HCT116 (cell line): Measurements from ENCODE around the gene PTS. TPM values are rescaled to one million over a fixed set of nuclear protein-coding genes. Genes with fewer than 3 reads are reported as not detected.

ENCODE experiments used
- ATAC-seq: fragments of 200-7000 bp; cut with Tn5 transposase; 2 replicates; pipeline ENCODE4 v1.9.1; 2020; ENCODE audit warnings: mild to moderate bottlenecking, moderate library complexity
- BruUV-seq: library from RNA; stranded (reverse); fragments of 400-500 nt; replicated peaks from 2 replicates; lab custom pipeline; 2021; lab: Mats Ljungman, UMichigan
- CTCF ChIA-PET: fragments of 300-600 bp; sonication (Branson Sonifier 250); formaldehyde crosslinking; loops from one replicate; lab custom pipeline; 2021; ENCODE audit warnings: antibody characterized with exemption; lab: Charles Lee
- POLR2A ChIA-PET: fragments of 300-600, 350-600 bp; sonication (Branson Sonifier 250); formaldehyde crosslinking; loops from one replicate; lab custom pipeline; 2021; ENCODE audit warnings: antibody characterized with exemption; lab: Charles Lee
- RAD21 ChIA-PET, 2 experiments: fragments of 300-600 bp; sonication (Branson Sonifier 250); formaldehyde crosslinking; loops; one replicate each; lab custom pipeline; 2023; ENCODE audit warnings: low total read pairs in 2 of 2; ENCODE audit not compliant: uncharacterized antibody in 2 of 2, unreplicated experiment in 2 of 2, low non-redundant PET in 1 of 2; lab: Charles Lee
- DNase-seq: peaks from one replicate; pipeline ENCODE4 v3.0.0-alpha.2; 2010; ENCODE audit warnings: low read depth, low spot score
- H2AFZ ChIP-seq: fragments of 200-600 bp; shearing (Covaris generic), sonication (generic); 2 replicates; pipeline ENCODE4 v1.6.1; 2017; ENCODE audit warnings: low read depth, mixed run types, mixed read lengths, antibody characterized with exemption, low read length; ENCODE audit not compliant: poor library complexity, severe bottlenecking
- H3K27ac ChIP-seq: 2 replicates; pipeline ENCODE4 v1.5.1; 2012; ENCODE audit warnings: low read depth, low read length
- H3K27me3 ChIP-seq: fragments of 200-600 bp; sonication (generic); 2 replicates; pipeline ENCODE4 v1.6.1; 2016; ENCODE audit warnings: mixed run types, low read length, mixed read lengths; ENCODE audit not compliant: insufficient read depth
- H3K36me3 ChIP-seq, 2 experiments: fragments of 200-500 bp in 1 of 2; fragments of 200-600 bp in 1 of 2; sonication (Bioruptor generic) in 1 of 2; sonication (generic) in 1 of 2; 2 replicates each; pipeline versions ENCODE4 v1.5.1 to v1.6.1; 2014 to 2016; ENCODE audit warnings: low read length in 2 of 2, inconsistent platforms in 1 of 2, mixed read lengths in 1 of 2, mixed run types in 1 of 2; ENCODE audit not compliant: insufficient read depth in 2 of 2, control insufficient read depth in 1 of 2
- H3K4me1 ChIP-seq, 2 experiments: fragments of 200-600 bp in 1 of 2; sonication (generic) in 1 of 2; 2 replicates each; pipeline versions ENCODE4 v1.5.1 to v1.6.1; 2012 to 2017; ENCODE audit warnings: low read length in 2 of 2, inconsistent platforms in 1 of 2, mild to moderate bottlenecking in 1 of 2, mixed read lengths in 1 of 2, mixed run types in 1 of 2, moderate library complexity in 1 of 2; ENCODE audit not compliant: insufficient read depth in 2 of 2, control insufficient read depth in 1 of 2
- H3K4me2 ChIP-seq: fragments of 200-600 bp; sonication (generic); 2 replicates; pipeline ENCODE4 v1.6.1; 2017; ENCODE audit warnings: mixed run types, low read length, mixed read lengths
- H3K4me3 ChIP-seq, 2 experiments: fragments of 200-600 bp in 1 of 2; sonication (generic) in 1 of 2; replicated peaks in 1 of 2; 2 replicates each; pipeline ENCODE4 v1.5.1; 2011 to 2016; ENCODE audit warnings: low read length in 2 of 2, control low read depth in 1 of 2, low read depth in 1 of 2, mild to moderate bottlenecking in 1 of 2, mixed read lengths in 1 of 2, mixed run types in 1 of 2
- H3K79me2 ChIP-seq: fragments of 200-600 bp; sonication (generic); 2 replicates; pipeline ENCODE4 v1.6.1; 2017; ENCODE audit warnings: mild to moderate bottlenecking, mixed run types, low read length, moderate library complexity, mixed read lengths; ENCODE audit not compliant: insufficient read depth
- H3K9ac ChIP-seq: fragments of 200-600 bp; sonication (generic); 2 replicates; pipeline ENCODE4 v1.6.1; 2016; ENCODE audit warnings: low read length, mixed read lengths
- H3K9me2 ChIP-seq: fragments of 200-600 bp; sonication (generic), shearing (Covaris generic); 2 replicates; pipeline ENCODE4 v1.6.1; 2017; ENCODE audit warnings: mixed run types, mild to moderate bottlenecking, moderate library complexity; ENCODE audit not compliant: insufficient read depth
- H3K9me3 ChIP-seq, 2 experiments: fragments of 200-500 bp in 1 of 2; fragments of 200-600 bp in 1 of 2; sonication (Bioruptor generic) in 1 of 2; sonication (generic) in 1 of 2; 2 replicates each; pipeline ENCODE4 v1.6.1; 2014 to 2017; ENCODE audit warnings: low read length in 2 of 2, mixed read lengths in 2 of 2, inconsistent platforms in 1 of 2, low read depth in 1 of 2, mild to moderate bottlenecking in 1 of 2, mixed run types in 1 of 2, moderate library complexity in 1 of 2; ENCODE audit not compliant: control insufficient read depth in 1 of 2, insufficient read depth in 1 of 2
- H4K20me1 ChIP-seq: fragments of 200-600 bp; sonication (generic), shearing (Covaris generic); 2 replicates; pipeline ENCODE4 v1.6.1; 2017; ENCODE audit warnings: mixed run types, mild to moderate bottlenecking, moderate library complexity; ENCODE audit not compliant: insufficient read depth
- CBX3 ChIP-seq: IDR thresholded peaks from 2 replicates; pipeline ENCODE4 v1.6.1; 2012; ENCODE audit warnings: low read depth
- CEBPB ChIP-seq: IDR thresholded peaks from 2 replicates; pipeline ENCODE4 v1.6.1; 2012; ENCODE audit warnings: low read depth
- FOSL1 ChIP-seq: IDR thresholded peaks from 2 replicates; pipeline ENCODE4 v1.6.1; 2012; ENCODE audit warnings: low read depth
- JUND ChIP-seq: IDR thresholded peaks from 2 replicates; pipeline ENCODE4 v1.6.1; 2012
- POLR2AphosphoS5 ChIP-seq: IDR thresholded peaks from 2 replicates; pipeline ENCODE4 v1.6.1; 2011; ENCODE audit warnings: mild to moderate bottlenecking, low read depth, low read length, moderate library complexity
- RAD21 ChIP-seq: IDR thresholded peaks from 2 replicates; pipeline ENCODE4 v1.6.1; 2012; ENCODE audit warnings: low read depth, mild to moderate bottlenecking
- SIN3A ChIP-seq: IDR thresholded peaks from 2 replicates; pipeline ENCODE4 v1.6.1; 2012; ENCODE audit warnings: low read depth
- SP1 ChIP-seq: IDR thresholded peaks from 2 replicates; pipeline ENCODE4 v1.6.1; 2012; ENCODE audit warnings: low read depth
- SRF ChIP-seq: IDR thresholded peaks from 2 replicates; pipeline ENCODE4 v1.6.1; 2012; ENCODE audit warnings: low read depth
- TCF7L2 ChIP-seq: IDR thresholded peaks from 2 replicates; pipeline ENCODE4 v1.7.0; 2011; ENCODE audit warnings: borderline replicate concordance, inconsistent platforms; ENCODE audit not compliant: insufficient read depth, insufficient read length; ENCODE audit errors: extremely low read depth
- ZFX ChIP-seq: fragments of 450-650 bp; IDR thresholded peaks from 2 replicates; pipeline ENCODE4 v1.6.1; 2017
- intact Hi-C: fragments of 100-400 bp; cut with micrococcal nuclease; formaldehyde crosslinking; loops from 2 replicates; pipeline ENCODE4 v1.10.0; 2022
- total RNA-seq: library from RNA; stranded (reverse); gene quantifications from one replicate; pipeline ENCODE4 v1.2.1, GENCODE V29; 2021; ENCODE audit not compliant: unreplicated experiment
- TF ChIP-seq, protein P1 (sequence below): IDR thresholded peaks from 2 replicates; pipeline ENCODE4 v1.6.1; 2012
- TF ChIP-seq, protein P2 (sequence below), 3 experiments: fragments of 200-600 bp in 1 of 3; sonication (generic) in 1 of 3; IDR thresholded peaks in 2 of 3; conservative IDR thresholded peaks in 1 of 3; 2 replicates each; pipeline ENCODE4 v1.5.1; 2012 to 2017; ENCODE audit warnings: low read depth in 2 of 3, low read length in 2 of 3, antibody characterized with exemption in 1 of 3, borderline replicate concordance in 1 of 3, control low read depth in 1 of 3, mild to moderate bottlenecking in 1 of 3, mixed read lengths in 1 of 3, mixed run types in 1 of 3, moderate library complexity in 1 of 3; ENCODE audit not compliant: insufficient read depth in 1 of 3

PTS gene
- total RNA-seq, 1 experiment from 2014 or later = 45.7 TPM

DNA sequence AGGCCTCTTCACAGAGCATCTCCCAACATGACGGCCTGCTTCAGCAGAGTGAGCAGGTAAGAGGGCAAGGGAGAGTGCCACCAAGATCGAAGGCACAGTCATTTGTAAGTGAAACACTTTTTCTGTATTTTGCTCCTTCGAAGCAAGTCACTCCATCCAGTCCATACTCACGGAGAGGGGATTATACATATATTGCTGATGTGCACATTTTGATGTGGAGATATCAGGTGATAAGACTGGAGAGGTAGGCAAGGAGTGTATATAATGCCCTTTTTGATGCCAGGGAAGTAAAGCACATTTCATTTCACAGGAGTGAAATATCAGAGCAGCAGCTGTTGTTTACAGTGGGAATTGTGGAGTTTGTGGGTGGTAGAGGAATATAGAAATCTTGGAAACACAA is 11.2 kb downstream of the PTS start:
- peaks cover 9 to 23% of the 10 kb centered on the region in 2 experiments; a peak in 3 of 4 replicates for H3K36me3 ChIP-seq
- no peak overlapping the region for H3K9ac ChIP-seq
- H3K79me2 ChIP-seq = peaks cover 7% of the 10 kb centered on the region; the same call in 1 of the 2 replicates
- ATAC-seq (no peak), DNase-seq (no peak)
- H3K27me3 ChIP-seq = no peaks in the 10 kb centered on the region
- intact Hi-C loops = no loop called here
- no peaks in the 10 kb centered on the region for H3K4me1 ChIP-seq
- TF ChIP-seq JUND = no peak
- TF ChIP-seq, protein P1, sequence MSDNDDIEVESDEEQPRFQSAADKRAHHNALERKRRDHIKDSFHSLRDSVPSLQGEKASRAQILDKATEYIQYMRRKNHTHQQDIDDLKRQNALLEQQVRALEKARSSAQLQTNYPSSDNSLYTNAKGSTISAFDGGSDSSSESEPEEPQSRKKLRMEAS = no peak
- TF ChIP-seq, protein P2, sequence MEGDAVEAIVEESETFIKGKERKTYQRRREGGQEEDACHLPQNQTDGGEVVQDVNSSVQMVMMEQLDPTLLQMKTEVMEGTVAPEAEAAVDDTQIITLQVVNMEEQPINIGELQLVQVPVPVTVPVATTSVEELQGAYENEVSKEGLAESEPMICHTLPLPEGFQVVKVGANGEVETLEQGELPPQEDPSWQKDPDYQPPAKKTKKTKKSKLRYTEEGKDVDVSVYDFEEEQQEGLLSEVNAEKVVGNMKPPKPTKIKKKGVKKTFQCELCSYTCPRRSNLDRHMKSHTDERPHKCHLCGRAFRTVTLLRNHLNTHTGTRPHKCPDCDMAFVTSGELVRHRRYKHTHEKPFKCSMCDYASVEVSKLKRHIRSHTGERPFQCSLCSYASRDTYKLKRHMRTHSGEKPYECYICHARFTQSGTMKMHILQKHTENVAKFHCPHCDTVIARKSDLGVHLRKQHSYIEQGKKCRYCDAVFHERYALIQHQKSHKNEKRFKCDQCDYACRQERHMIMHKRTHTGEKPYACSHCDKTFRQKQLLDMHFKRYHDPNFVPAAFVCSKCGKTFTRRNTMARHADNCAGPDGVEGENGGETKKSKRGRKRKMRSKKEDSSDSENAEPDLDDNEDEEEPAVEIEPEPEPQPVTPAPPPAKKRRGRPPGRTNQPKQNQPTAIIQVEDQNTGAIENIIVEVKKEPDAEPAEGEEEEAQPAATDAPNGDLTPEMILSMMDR (IDR thresholded peaks at IDR 0.05 in 2 of 3, conservative IDR thresholded peaks at IDR 0.05 in 1 of 3; ENCODE audit: borderline replicate concordance in 1 of 3, insufficient read depth in 1 of 3, low read depth in 2 of 3, low read length in 2 of 3) = no peak
- TF ChIP-seq SIN3A = no peak
- no peak overlapping the region for H3K4me2 ChIP-seq
- no peaks in the 10 kb centered on the region for H3K9me3 ChIP-seq
- no peak overlapping the region for H2AFZ ChIP-seq
- ChIA-PET CTCF (no interaction called here), POLR2A (no interaction called here), RAD21 (no interaction called here)
- H3K27ac ChIP-seq = no peak overlapping the region
- no peak overlapping the region for H3K4me3 ChIP-seq
- no peaks in the 10 kb centered on the region for H4K20me1 ChIP-seq
- BruUV-seq = no TSS peak
- no peaks in the 10 kb centered on the region for H3K9me2 ChIP-seq

DNA sequence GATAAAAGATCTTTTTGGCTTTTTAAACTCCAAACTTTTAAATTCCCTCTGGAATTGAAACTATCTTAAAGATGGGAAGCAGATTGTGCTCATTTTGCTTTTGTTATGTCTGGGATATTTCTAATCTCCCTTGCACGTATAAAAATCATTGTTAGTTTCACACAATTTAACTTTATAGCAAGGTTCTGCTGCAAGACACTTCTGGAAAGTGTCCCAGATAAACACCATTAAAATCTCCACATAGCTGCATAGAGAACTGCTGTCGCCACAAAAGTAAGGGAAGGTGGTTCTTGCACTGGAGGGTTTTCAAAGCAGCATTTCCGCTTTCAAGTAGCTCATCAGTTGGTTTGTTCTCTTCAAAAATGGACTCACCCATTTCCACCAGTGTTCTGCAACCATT is 11.8 kb downstream of the PTS start:
- POLR2A ChIA-PET = interaction anchor here (0.9 kb wide), 1 partner anchor 156 kb away, joined by 3 read pairs; no protein-coding TSS in a partner anchor
- no peak overlapping the region for H3K4me2 ChIP-seq
- TF ChIP-seq POLR2AphosphoS5 (no peak), TCF7L2 (no peak), SP1 (no peak), CBX3 (no peak), ZFX (no peak), SRF (no peak), CEBPB (no peak), FOSL1 (no peak), RAD21 (no peak)

More for the DNA sequence above, 11.8 kb downstream of the PTS start:
- intact Hi-C loops = no loop called here
- Histone ChIP-seq H3K9ac (no peak overlapping the region), H3K9me3 (no peaks in the 10 kb centered on the region), H3K27ac (no peak overlapping the region), H3K36me3 (peaks cover 9 to 23% of the 10 kb centered on the region in 2 experiments; a peak in 3 of 4 replicates), H4K20me1 (no peaks in the 10 kb centered on the region), H3K4me1 (no peaks in the 10 kb centered on the region), H2AFZ (no peak overlapping the region), H3K4me3 (no peak overlapping the region), H3K9me2 (no peaks in the 10 kb centered on the region), H3K27me3 (no peaks in the 10 kb centered on the region), H3K79me2 (peaks cover under 1% of the 10 kb centered on the region; the same call in 1 of the 2 replicates)
- BruUV-seq = no TSS peak
- RAD21 ChIA-PET = no interaction called here
- no peak for DNase-seq
- CTCF ChIA-PET = no interaction called here
- no peak for ATAC-seq
